Measurements from ENCODE around the gene BARX2. TPM values are rescaled to one million over a fixed set of nuclear protein-coding genes. Genes with fewer than 3 reads are reported as not detected.

The BARX2 gene
- total and polyA plus RNA-seq, 2 of the 4 experiments (the other 2 are of a cell fraction) = not detected

DNA sequence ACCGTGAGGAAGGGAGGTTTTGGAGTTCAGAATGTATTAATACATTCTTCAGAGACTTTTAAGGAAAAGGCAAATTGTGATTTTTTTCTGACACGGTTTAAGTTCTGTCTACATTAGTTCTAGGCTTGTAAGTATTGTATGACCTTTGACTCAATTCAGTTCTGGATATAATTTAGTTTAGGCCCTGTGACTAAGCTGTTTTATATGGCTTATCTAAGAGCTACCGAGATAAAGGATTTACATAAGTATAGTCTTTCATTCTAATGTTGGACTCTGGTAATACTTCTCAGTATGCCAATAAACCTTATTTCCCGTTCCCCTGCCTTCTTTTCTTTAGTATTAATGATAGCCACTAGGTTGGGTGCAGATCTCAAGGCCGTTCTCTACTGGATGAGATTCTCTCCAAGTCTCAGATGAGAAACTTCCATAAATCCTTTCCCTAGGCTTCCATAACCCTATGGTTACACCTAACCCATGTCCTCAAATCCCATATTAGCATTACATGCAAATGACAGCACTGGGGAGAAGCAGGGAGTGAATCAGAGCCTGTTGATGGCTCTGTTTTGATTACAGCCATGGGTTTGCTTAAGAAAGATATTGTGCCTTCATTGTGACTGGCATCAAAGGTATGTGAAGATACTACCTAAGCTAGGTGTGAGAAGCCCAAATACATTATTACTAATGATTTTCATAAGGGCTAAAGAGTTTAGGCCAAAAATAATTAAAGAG lies 38.7 kb downstream of the BARX2 start:
- no peak overlapping the region for H4K5ac ChIP-seq (ENCODE audit: low read depth, low read length)
- H3K18ac ChIP-seq (ENCODE audit: low read depth, low read length) = no peak overlapping the region
- 0 out of 2 replicates have a peak, but pooled peaks cover 2% of the 10 kb centered on the region for H3K9me3 ChIP-seq (ENCODE audit: control insufficient read depth, insufficient read depth, low read length)
- no peak overlapping the region for H3K56ac ChIP-seq (ENCODE audit: extremely low read depth, insufficient read depth, low read length)
- H3K14ac ChIP-seq (replicated peaks; ENCODE audit: low read depth, low read length) = no peak overlapping the region
- POLR2A ChIA-PET (ENCODE audit: unreplicated experiment) = no interaction called here
- ATAC-seq (ENCODE audit: low read depth) = no peak
- H3K4me1 ChIP-seq (ENCODE audit: control insufficient read depth, insufficient read depth, low read length) = no peaks in the 10 kb centered on the region
- H3K9me1 ChIP-seq (ENCODE audit: insufficient read depth, low read length) = no peaks in the 10 kb centered on the region
- H2AK9ac ChIP-seq (replicated peaks; ENCODE audit: low read depth, low read length, poor library complexity) = no peak overlapping the region
- CTCF ChIA-PET = no interaction called here
- no peak for DNase-seq
- H4K91ac ChIP-seq (ENCODE audit: insufficient read depth, low read depth, low read length) = no peak overlapping the region
- no peak for TF ChIP-seq CHD1 (IDR thresholded peaks at IDR 0.05; ENCODE audit: low read depth, low read length)
- TF ChIP-seq, protein P1, sequence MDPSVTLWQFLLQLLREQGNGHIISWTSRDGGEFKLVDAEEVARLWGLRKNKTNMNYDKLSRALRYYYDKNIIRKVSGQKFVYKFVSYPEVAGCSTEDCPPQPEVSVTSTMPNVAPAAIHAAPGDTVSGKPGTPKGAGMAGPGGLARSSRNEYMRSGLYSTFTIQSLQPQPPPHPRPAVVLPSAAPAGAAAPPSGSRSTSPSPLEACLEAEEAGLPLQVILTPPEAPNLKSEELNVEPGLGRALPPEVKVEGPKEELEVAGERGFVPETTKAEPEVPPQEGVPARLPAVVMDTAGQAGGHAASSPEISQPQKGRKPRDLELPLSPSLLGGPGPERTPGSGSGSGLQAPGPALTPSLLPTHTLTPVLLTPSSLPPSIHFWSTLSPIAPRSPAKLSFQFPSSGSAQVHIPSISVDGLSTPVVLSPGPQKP (IDR thresholded peaks at IDR 0.05; ENCODE audit: borderline replicate concordance, low read depth, low read length) = no peak
- no peak for TF ChIP-seq CEBPB (IDR thresholded peaks at IDR 0.05; ENCODE audit: low read depth, low read length)
- no peak for TF ChIP-seq BHLHE40 (IDR thresholded peaks at IDR 0.05; ENCODE audit: low read depth, low read length)
- TF ChIP-seq MAZ (IDR thresholded peaks at IDR 0.05; ENCODE audit: borderline replicate concordance, low read depth, low read length) = no peak
- no peak for TF ChIP-seq RFX5 (IDR thresholded peaks at IDR 0.05; ENCODE audit: low read depth, low read length)
- no peak for TF ChIP-seq SMC3 (IDR thresholded peaks at IDR 0.05; ENCODE audit: low read depth, low read length)
- TF ChIP-seq NFE2L2 (IDR thresholded peaks at IDR 0.05; ENCODE audit: low read depth, low read length) = no peak
- no peak for TF ChIP-seq RCOR1 (IDR thresholded peaks at IDR 0.05; ENCODE audit: insufficient replicate concordance, low read length)
- no peak for TF ChIP-seq MXI1 (IDR thresholded peaks at IDR 0.05; ENCODE audit: borderline replicate concordance, low read depth, low read length)
- no peak for TF ChIP-seq POLR2A (IDR thresholded peaks at IDR 0.05; ENCODE audit: low read depth, low read length)
- in situ Hi-C loops (cut with MboI; ENCODE audit: low sequenced_read_pairs) = no loop called here
- no peak overlapping the region for H3K27ac ChIP-seq (ENCODE audit: insufficient read depth, low read length)
- H2BK5ac ChIP-seq (ENCODE audit: low read depth, low read length, poor library complexity, severe bottlenecking) = no peak overlapping the region
- 60% methylated on average over 1 of the region's 5 CpGs; no CpG with 5 or more reads in 1 of the 2 experiments for WGBS, 2 experiments (ENCODE audit: extremely low coverage in 2 of 2, insufficient read length in 1 of 2)
- dilution Hi-C loops (cut with HindIII; ENCODE audit: low sequenced_read_pairs, unreplicated experiment) = no loop called here
- H3K23ac ChIP-seq (ENCODE audit: low read depth, low read length) = no peak overlapping the region
- no peaks in the 10 kb centered on the region for H3K27me3 ChIP-seq (ENCODE audit: control insufficient read depth, insufficient read depth, low read length)
- no peak overlapping the region for H2BK120ac ChIP-seq (ENCODE audit: low read depth, low read length)
- no peaks in the 10 kb centered on the region for H3K79me1 ChIP-seq (ENCODE audit: low read depth in 1 of 2, low read length in 2 of 2)
- H2BK15ac ChIP-seq (ENCODE audit: low read depth, low read length) = no peak overlapping the region
- H3K4ac ChIP-seq (ENCODE audit: low read depth, low read length) = no peak overlapping the region
- no peak overlapping the region for H2AK5ac ChIP-seq (ENCODE audit: low read depth, low read length)
- no peaks in the 10 kb centered on the region for H4K20me1 ChIP-seq (ENCODE audit: insufficient read depth, low read length)
- no peak overlapping the region for H2AFZ ChIP-seq (replicated peaks; ENCODE audit: low read length, poor library complexity)
- no peak overlapping the region for H3K9ac ChIP-seq (ENCODE audit: low read depth, low read length)
- H4K8ac ChIP-seq (ENCODE audit: low read depth in 2 of 2, low read length in 2 of 2) = no peak overlapping the region
- H3K36me3 ChIP-seq (ENCODE audit: control insufficient read depth, insufficient read depth, low read length) = no peaks in the 10 kb centered on the region
- BruUV-seq (replicated peaks) = no TSS peak
- intact Hi-C loops (cut with micrococcal nuclease) = no loop called here
- no peak overlapping the region for H2BK20ac ChIP-seq (ENCODE audit: low read depth, low read length)
- no peak overlapping the region for H3K4me2 ChIP-seq (ENCODE audit: low read depth, low read length)
- H3K4me3 ChIP-seq (ENCODE audit: insufficient read depth, low read depth, low read length) = no peak overlapping the region

Data from IMR-90 (cell line).